ENCODE measurements around the gene SNX5. TPM values are rescaled to one million over a fixed set of nuclear protein-coding genes. Genes with fewer than 3 reads are reported as not detected.
A peak's percentile ranks its signal among the peaks of the same experiment; 100 is the strongest.

Gene SNX5
- total and polyA plus RNA-seq, 9 of the 15 experiments (the other 6 are each of a cell fraction or from before 2014, with no cell fraction given) = 53.5 to 276 (median 160) TPM

DNA sequence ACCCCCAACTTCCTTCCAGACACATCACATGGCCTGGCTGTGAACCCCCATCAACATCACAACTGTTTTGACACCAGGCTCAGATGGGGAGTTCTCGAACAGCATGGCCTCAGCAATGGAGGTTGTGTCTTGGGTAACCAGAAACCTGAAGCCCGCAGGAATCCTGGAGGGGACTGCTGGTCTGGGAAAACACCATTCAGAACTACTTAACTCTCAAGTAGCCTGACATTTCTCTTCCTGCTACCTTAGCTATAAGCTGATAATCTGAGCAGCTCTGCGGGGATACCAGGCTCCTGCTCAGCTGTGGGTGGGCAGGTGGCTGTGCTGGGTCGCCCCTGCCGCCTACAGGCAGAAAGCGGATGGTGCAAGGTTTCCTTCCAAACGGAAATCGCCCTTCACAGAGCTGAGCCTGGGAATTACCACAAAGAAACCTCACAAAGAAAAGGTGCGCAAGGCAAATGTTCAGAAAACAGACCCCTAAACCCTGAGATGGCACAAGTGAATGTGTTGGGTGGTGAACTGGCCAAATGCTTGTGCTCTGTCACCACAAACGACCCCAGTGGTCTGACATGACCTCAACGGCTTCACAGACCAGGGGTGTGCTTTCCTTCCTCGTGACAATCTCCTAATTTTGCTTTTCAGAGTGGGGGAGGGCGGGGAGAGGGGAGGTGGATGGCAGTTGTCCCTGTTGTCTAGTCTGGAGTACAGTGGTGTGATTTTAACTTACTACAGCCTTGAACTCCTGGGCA is 29.5 kb downstream of the SNX5 start (continued):
- TF ChIP-seq, protein P1, sequence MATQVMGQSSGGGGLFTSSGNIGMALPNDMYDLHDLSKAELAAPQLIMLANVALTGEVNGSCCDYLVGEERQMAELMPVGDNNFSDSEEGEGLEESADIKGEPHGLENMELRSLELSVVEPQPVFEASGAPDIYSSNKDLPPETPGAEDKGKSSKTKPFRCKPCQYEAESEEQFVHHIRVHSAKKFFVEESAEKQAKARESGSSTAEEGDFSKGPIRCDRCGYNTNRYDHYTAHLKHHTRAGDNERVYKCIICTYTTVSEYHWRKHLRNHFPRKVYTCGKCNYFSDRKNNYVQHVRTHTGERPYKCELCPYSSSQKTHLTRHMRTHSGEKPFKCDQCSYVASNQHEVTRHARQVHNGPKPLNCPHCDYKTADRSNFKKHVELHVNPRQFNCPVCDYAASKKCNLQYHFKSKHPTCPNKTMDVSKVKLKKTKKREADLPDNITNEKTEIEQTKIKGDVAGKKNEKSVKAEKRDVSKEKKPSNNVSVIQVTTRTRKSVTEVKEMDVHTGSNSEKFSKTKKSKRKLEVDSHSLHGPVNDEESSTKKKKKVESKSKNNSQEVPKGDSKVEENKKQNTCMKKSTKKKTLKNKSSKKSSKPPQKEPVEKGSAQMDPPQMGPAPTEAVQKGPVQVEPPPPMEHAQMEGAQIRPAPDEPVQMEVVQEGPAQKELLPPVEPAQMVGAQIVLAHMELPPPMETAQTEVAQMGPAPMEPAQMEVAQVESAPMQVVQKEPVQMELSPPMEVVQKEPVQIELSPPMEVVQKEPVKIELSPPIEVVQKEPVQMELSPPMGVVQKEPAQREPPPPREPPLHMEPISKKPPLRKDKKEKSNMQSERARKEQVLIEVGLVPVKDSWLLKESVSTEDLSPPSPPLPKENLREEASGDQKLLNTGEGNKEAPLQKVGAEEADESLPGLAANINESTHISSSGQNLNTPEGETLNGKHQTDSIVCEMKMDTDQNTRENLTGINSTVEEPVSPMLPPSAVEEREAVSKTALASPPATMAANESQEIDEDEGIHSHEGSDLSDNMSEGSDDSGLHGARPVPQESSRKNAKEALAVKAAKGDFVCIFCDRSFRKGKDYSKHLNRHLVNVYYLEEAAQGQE (IDR thresholded peaks at IDR 0.05; ENCODE audit: borderline replicate concordance) = peak; percentile 73
- TF ChIP-seq, protein P1 (CRISPR knock-in tag; IDR thresholded peaks at IDR 0.05; ENCODE audit: low read depth) = no peak
- peak; percentile 91 for TF ChIP-seq ZNF766 (CRISPR knock-in tag; conservative IDR thresholded peaks at IDR 0.05)
- TF ChIP-seq NR2C1 (IDR thresholded peaks at IDR 0.05) = no peak
- no peak for TF ChIP-seq NR2C1 (tag; IDR thresholded peaks at IDR 0.05)
- TF ChIP-seq SMC3 (conservative IDR thresholded peaks at IDR 0.05; ENCODE audit: insufficient read depth, low read depth, low read length) = peak; percentile 58
- TF ChIP-seq HCFC1 (IDR thresholded peaks at IDR 0.05; ENCODE audit: low read depth, low read length) = 0 out of 2 replicates have a peak, but pooled peaks have one; percentile 20
- TF ChIP-seq EGR1 (conservative IDR thresholded peaks at IDR 0.05) = peak; percentile 27; the same call in 1 of the 2 replicates
- TF ChIP-seq NRF1 (conservative IDR thresholded peaks at IDR 0.05 in 1 of 2, IDR thresholded peaks at IDR 0.05 in 1 of 2) = peak; percentile 25 to 50; a peak in 3 of 4 replicates
- peak; percentile 33; the same call in 1 of the 2 replicates for TF ChIP-seq POLR2G (IDR thresholded peaks at IDR 0.05; ENCODE audit: low read depth, low read length)
- no peak for TF ChIP-seq MAFG (tag; conservative IDR thresholded peaks at IDR 0.05)
- TF ChIP-seq, protein P2, sequence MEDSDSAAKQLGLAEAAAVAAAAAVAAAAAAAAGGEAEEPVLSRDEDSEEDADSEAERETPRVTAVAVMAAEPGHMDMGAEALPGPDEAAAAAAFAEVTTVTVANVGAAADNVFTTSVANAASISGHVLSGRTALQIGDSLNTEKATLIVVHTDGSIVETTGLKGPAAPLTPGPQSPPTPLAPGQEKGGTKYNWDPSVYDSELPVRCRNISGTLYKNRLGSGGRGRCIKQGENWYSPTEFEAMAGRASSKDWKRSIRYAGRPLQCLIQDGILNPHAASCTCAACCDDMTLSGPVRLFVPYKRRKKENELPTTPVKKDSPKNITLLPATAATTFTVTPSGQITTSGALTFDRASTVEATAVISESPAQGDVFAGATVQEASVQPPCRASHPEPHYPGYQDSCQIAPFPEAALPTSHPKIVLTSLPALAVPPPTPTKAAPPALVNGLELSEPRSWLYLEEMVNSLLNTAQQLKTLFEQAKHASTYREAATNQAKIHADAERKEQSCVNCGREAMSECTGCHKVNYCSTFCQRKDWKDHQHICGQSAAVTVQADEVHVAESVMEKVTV (CRISPR knock-in tag; IDR thresholded peaks at IDR 0.05) = peak; percentile 79
- TF ChIP-seq ZNF224 (CRISPR knock-in tag; IDR thresholded peaks at IDR 0.05) = no peak
- 0 out of 2 replicates have a peak, but pooled peaks have one; percentile 32 for TF ChIP-seq NBN (IDR thresholded peaks at IDR 0.05; ENCODE audit: low read depth)
- TF ChIP-seq TAF7 (tag; IDR thresholded peaks at IDR 0.05) = no peak
- TF ChIP-seq, protein P3, sequence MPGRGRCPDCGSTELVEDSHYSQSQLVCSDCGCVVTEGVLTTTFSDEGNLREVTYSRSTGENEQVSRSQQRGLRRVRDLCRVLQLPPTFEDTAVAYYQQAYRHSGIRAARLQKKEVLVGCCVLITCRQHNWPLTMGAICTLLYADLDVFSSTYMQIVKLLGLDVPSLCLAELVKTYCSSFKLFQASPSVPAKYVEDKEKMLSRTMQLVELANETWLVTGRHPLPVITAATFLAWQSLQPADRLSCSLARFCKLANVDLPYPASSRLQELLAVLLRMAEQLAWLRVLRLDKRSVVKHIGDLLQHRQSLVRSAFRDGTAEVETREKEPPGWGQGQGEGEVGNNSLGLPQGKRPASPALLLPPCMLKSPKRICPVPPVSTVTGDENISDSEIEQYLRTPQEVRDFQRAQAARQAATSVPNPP (IDR thresholded peaks at IDR 0.05; ENCODE audit: borderline replicate concordance, insufficient read depth, insufficient read length) = no peak
- peak; percentile 82 to 86 for TF ChIP-seq RAD21 (CRISPR knock-in tag; conservative IDR thresholded peaks at IDR 0.05 in 1 of 2, IDR thresholded peaks at IDR 0.05 in 1 of 2)
- TF ChIP-seq KLF16 (IDR thresholded peaks at IDR 0.05) = 0 out of 2 replicates have a peak, but pooled peaks have one; percentile 7

All from K562 (cell line).